DOHH2 (cell line): ENCODE data around the gene GALNT17.

Experiments
- H3F3A ChIP-seq: fragments of 200-600 bp; sonication (generic), shearing (Covaris generic); 2 replicates; pipeline ENCODE4 v1.6.0; 2016; ENCODE audit warnings: antibody characterized with exemption, mild to moderate bottlenecking; ENCODE audit not compliant: control insufficient read depth, insufficient read depth
- H3K27ac ChIP-seq: fragments of 200-600 bp; sonication (generic); 2 replicates; pipeline ENCODE4 v1.5.1; 2014; ENCODE audit warnings: low read depth, mild to moderate bottlenecking, low read length, moderate library complexity
- H3K27me3 ChIP-seq: fragments of 200-600 bp; sonication (generic); 2 replicates; pipeline ENCODE4 v1.6.1; 2014; ENCODE audit warnings: mild to moderate bottlenecking, low read length, mixed read lengths; ENCODE audit not compliant: control insufficient read depth
- H3K36me3 ChIP-seq: fragments of 200-600 bp; sonication (generic); 2 replicates; pipeline ENCODE4 v1.6.1; 2014; ENCODE audit warnings: mild to moderate bottlenecking, low read length, moderate library complexity, mixed read lengths; ENCODE audit not compliant: control insufficient read depth
- H3K4me1 ChIP-seq: fragments of 200-600 bp; sonication (generic); 2 replicates; pipeline ENCODE4 v1.6.1; 2014; ENCODE audit warnings: mild to moderate bottlenecking, low read length, mixed read lengths; ENCODE audit not compliant: control insufficient read depth
- H3K4me2 ChIP-seq: fragments of 200-600 bp; sonication (generic); 2 replicates; pipeline ENCODE4 v1.6.0; 2014; ENCODE audit warnings: mild to moderate bottlenecking, low read length, moderate library complexity
- H3K4me3 ChIP-seq: fragments of 200-600 bp; sonication (generic); 2 replicates; pipeline ENCODE4 v1.5.1; 2014; ENCODE audit warnings: mild to moderate bottlenecking, low read length, mixed read lengths
- H3K79me2 ChIP-seq: fragments of 200-600 bp; sonication (generic); 2 replicates; pipeline ENCODE4 v1.6.1; 2014; ENCODE audit warnings: mild to moderate bottlenecking, low read length, mixed read lengths; ENCODE audit not compliant: control insufficient read depth
- H3K9me2 ChIP-seq: fragments of 200-600 bp; sonication (generic); replicated peaks from 2 replicates; pipeline ENCODE4 v1.6.1; 2014; ENCODE audit warnings: mild to moderate bottlenecking, low read length, mixed read lengths; ENCODE audit not compliant: control insufficient read depth
- H3K9me3 ChIP-seq: fragments of 200-600 bp; sonication (generic); 2 replicates; pipeline ENCODE4 v1.6.1; 2014; ENCODE audit warnings: antibody characterized with exemption, low read length, mixed read lengths; ENCODE audit not compliant: control insufficient read depth, insufficient read depth
- H4K20me1 ChIP-seq: fragments of 200-600 bp; sonication (generic); 2 replicates; pipeline ENCODE4 v1.6.0; 2014; ENCODE audit warnings: low read depth, mild to moderate bottlenecking, antibody characterized with exemption, low read length, moderate library complexity; ENCODE audit not compliant: control insufficient read depth, insufficient read depth
- CTCF ChIP-seq: fragments of 200-600 bp; sonication (generic); IDR thresholded peaks from one replicate; pipeline ENCODE4 v1.5.1; 2014; ENCODE audit warnings: antibody characterized with exemption, mild to moderate bottlenecking, low read depth, low read length; ENCODE audit not compliant: poor library complexity, severe bottlenecking
- EZH2phosphoT487 ChIP-seq: fragments of 200-600 bp; sonication (generic); IDR thresholded peaks from 2 replicates; pipeline ENCODE4 v1.6.1; 2017; ENCODE audit warnings: borderline replicate concordance, mild to moderate bottlenecking, antibody characterized with exemption, low read length, moderate library complexity, mixed read lengths

GALNT17 gene

DNA sequence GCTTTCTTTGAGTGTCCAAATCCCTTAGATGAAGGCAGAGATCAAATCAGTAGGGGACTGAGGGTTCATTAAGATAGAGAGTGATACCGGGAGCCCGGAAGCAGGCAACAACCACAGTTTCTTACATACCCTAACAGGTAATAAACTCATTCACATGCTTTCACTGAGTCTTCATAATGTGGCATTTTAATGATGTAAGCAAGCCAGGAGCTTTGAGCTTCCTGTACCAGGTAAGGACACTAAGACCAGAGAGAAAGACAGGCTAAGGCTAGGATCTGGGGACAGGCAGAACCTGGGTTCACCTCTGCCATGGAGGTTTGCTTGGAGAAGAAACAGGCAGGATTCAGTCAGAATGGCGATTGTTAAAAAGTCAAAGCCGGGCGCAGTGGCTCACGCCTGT lies 618.3 kb downstream of the GALNT17 start:
- Histone ChIP-seq H3F3A (no peaks in the 10 kb centered on the region), H3K4me2 (no peak overlapping the region), H3K79me2 (no peaks in the 10 kb centered on the region), H4K20me1 (no peaks in the 10 kb centered on the region), H3K4me3 (no peak overlapping the region), H3K9me2 (no peaks in the 10 kb centered on the region), H3K4me1 (no peaks in the 10 kb centered on the region), H3K27ac (no peak overlapping the region), H3K27me3 (no peaks in the 10 kb centered on the region), H3K36me3 (no peaks in the 10 kb centered on the region), H3K9me3 (no peaks in the 10 kb centered on the region; the same call in 1 of the 2 replicates)
- TF ChIP-seq CTCF (no peak), EZH2phosphoT487 (no peak)

- H3K9me3 ChIP-seq: no peaks in the 10 kb centered on the region; the same call in 1 of the 2 replicates
- H3K36me3 ChIP-seq: no peaks in the 10 kb centered on the region
- no peak overlapping the region for H3K4me2 ChIP-seq
- H3K79me2 ChIP-seq: no peaks in the 10 kb centered on the region
- H4K20me1 ChIP-seq: no peaks in the 10 kb centered on the region
- H3K4me1 ChIP-seq: no peaks in the 10 kb centered on the region
- TF ChIP-seq EZH2phosphoT487 (no peak), CTCF (peak; percentile 91)
- no peak overlapping the region for H3K4me3 ChIP-seq
- no peaks in the 10 kb centered on the region for H3K27me3 ChIP-seq
- H3K27ac ChIP-seq: no peak overlapping the region
- no peaks in the 10 kb centered on the region for H3F3A ChIP-seq
- no peaks in the 10 kb centered on the region for H3K9me2 ChIP-seq
Observed at GRCh38 chr7:71752171-71752935, 620.4 kb downstream of the GALNT17 start.

- no peaks in the 10 kb centered on the region for H4K20me1 ChIP-seq
- no peaks in the 10 kb centered on the region; the same call in 1 of the 2 replicates for H3K9me3 ChIP-seq
- H3K4me2 ChIP-seq: no peak overlapping the region
Observed at GRCh38 chr7:71753236-71753635, 621.3 kb downstream of the GALNT17 start.

More at GRCh38 chr7:71753236-71753635, 621.3 kb downstream of the GALNT17 start:
- H3K36me3 ChIP-seq: no peaks in the 10 kb centered on the region
- no peaks in the 10 kb centered on the region for H3K79me2 ChIP-seq
- H3K4me1 ChIP-seq: no peaks in the 10 kb centered on the region
- TF ChIP-seq CTCF (no peak), EZH2phosphoT487 (no peak)
- H3K9me2 ChIP-seq: no peaks in the 10 kb centered on the region
- H3K4me3 ChIP-seq: no peak overlapping the region
- H3K27me3 ChIP-seq: no peaks in the 10 kb centered on the region
- H3K27ac ChIP-seq: no peak overlapping the region
- H3F3A ChIP-seq: no peaks in the 10 kb centered on the region
